HK-2 (cell line): ENCODE measurements around the gene MYH7B.

ENCODE experiments used
- DNase-seq: peaks from one replicate; pipeline ENCODE4 v3.0.0-alpha.2; 2018; ENCODE audit not compliant: unreplicated experiment

MYH7B gene

GRCh38 chr20:34945315-34946077, 10.2 kb upstream of the MYH7B start:
- no peak for DNase-seq

- no peak for DNase-seq
Observed at GRCh38 chr20:34946661-34947060, 9.0 kb upstream of the MYH7B start.

- DNase-seq, result no peak
Observed at GRCh38 chr20:34947336-34947735, 8.3 kb upstream of the MYH7B start.

GRCh38 chr20:34948030-34948429, 7.6 kb upstream of the MYH7B start:
- DNase-seq, result no peak

- no peak for DNase-seq
Observed at GRCh38 chr20:34949120-34949519, 6.5 kb upstream of the MYH7B start.

- no peak for DNase-seq
Observed at GRCh38 chr20:34951252-34951651, 4.4 kb upstream of the MYH7B start.

GRCh38 chr20:34951652-34952051, 4.0 kb upstream of the MYH7B start:
- no peak for DNase-seq

- DNase-seq, result no peak
Observed at GRCh38 chr20:34952671-34953070, 3.0 kb upstream of the MYH7B start.

GRCh38 chr20:34953960-34954359, 1.7 kb upstream of the MYH7B start:
- no peak for DNase-seq

- DNase-seq, result peak; percentile 70
Observed at GRCh38 chr20:34954904-34955230, 801 bp upstream of the MYH7B start.

- DNase-seq, result no peak
Observed at GRCh38 chr20:34956041-34956458, 382 bp downstream of the MYH7B start.

GRCh38 chr20:34956751-34957472, 1.2 kb downstream of the MYH7B start:
- DNase-seq, result no peak

GRCh38 chr20:34964486-34964885, 8.8 kb downstream of the MYH7B start:
- DNase-seq, result no peak

GRCh38 chr20:34965051-34965450, 9.4 kb downstream of the MYH7B start:
- no peak for DNase-seq

GRCh38 chr20:34967421-34967820, 11.8 kb downstream of the MYH7B start:
- DNase-seq, result no peak

GRCh38 chr20:34968042-34968775, 12.5 kb downstream of the MYH7B start:
- no peak for DNase-seq

- DNase-seq, result no peak
Observed at GRCh38 chr20:34970193-34970840, 14.6 kb downstream of the MYH7B start.

- no peak for DNase-seq
Observed at GRCh38 chr20:34970846-34971560, 15.3 kb downstream of the MYH7B start.

- DNase-seq, result no peak
Observed at GRCh38 chr20:34971561-34972235, 16.0 kb downstream of the MYH7B start.

GRCh38 chr20:34974246-34974645, 18.6 kb downstream of the MYH7B start:
- DNase-seq, result no peak

- no peak for DNase-seq
Observed at GRCh38 chr20:34976286-34976685, 20.6 kb downstream of the MYH7B start.
